Kidney epithelial cell (primary cell): Measurements from ENCODE around the gene MRPL3. TPM values are rescaled to one million over a fixed set of nuclear protein-coding genes. Genes with fewer than 3 reads are reported as not detected.

Experiments used
- DNase-seq: peaks from one replicate; pipeline ENCODE4 v3.0.0-alpha.2; 2010; ENCODE audit warnings: low read depth
- H3K27me3 ChIP-seq: 2 replicates; pipeline ENCODE4 v1.6.0; 2011; ENCODE audit warnings: low read length; ENCODE audit not compliant: control insufficient read depth, insufficient read depth
- H3K36me3 ChIP-seq: 2 replicates; pipeline ENCODE4 v1.5.1; 2011; ENCODE audit warnings: low read length; ENCODE audit not compliant: control insufficient read depth, insufficient read depth
- H3K4me3 ChIP-seq: 2 replicates; pipeline ENCODE4 v1.5.1; 2011; ENCODE audit warnings: low read depth, mild to moderate bottlenecking, control low read depth, low read length
- CTCF ChIP-seq: IDR thresholded peaks from 2 replicates; pipeline ENCODE4 v1.5.1; 2011; ENCODE audit warnings: mild to moderate bottlenecking, moderate library complexity, low read length, control low read depth, inconsistent platforms; ENCODE audit not compliant: insufficient read depth, poor library complexity, severe bottlenecking
- total RNA-seq: library from RNA; depleted of rRNA; stranded (reverse); fragments of >200 nt; gene quantifications from 2 replicates; pipeline ENCODE4 v1.2.3, GENCODE V29; 2015

The MRPL3 gene
- total RNA-seq, 1 donor from 2014 or later = 132 TPM

- TF ChIP-seq CTCF = no peak
- no peak for DNase-seq
- no peaks in the 10 kb centered on the region for H3K27me3 ChIP-seq
- H3K36me3 ChIP-seq = no peaks in the 10 kb centered on the region
- no peak overlapping the region for H3K4me3 ChIP-seq
Observed at GRCh38 chr3:131538968-131539367, 36.2 kb upstream of the MRPL3 start.

DNA sequence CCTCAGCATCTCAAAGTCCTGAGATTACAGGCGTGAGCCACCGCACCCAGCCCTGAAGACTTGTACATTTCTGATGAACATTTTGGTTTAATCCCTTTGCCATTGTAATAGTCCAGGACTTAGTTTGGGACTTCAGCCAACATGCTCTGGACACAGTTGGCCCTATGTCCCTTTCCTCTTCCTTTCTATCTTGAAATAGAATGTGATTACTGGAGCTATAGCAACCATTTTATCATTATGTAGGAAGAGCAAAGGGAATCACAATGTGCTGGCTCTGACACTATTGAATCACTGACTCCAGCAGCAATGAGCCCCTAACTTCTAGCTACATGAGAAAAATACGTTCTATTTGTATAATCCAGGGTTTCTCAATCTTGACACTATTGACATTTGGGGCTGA, 34.8 kb upstream of the MRPL3 start:
- DNase-seq = no peak
- no peaks in the 10 kb centered on the region for H3K27me3 ChIP-seq
- H3K36me3 ChIP-seq = no peaks in the 10 kb centered on the region
- no peak overlapping the region for H3K4me3 ChIP-seq
- TF ChIP-seq CTCF = no peak

DNA sequence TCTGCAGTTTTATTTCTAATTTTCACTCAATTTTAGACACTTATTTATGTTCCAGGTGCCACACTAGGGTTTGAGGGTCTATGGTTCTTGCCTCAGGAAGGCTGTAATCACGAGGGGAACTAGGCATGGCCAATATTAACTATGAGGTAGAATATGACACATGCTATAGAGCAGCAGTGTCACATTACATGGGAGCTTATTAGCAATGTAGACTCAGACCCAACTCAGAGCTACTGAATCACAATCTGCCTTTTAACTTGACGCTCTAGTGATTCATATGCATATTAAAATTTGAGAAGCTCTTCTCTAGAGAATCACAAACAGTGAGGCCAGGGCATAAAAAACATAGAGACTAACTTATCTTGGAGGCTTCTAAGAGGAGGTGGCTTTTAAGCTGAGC, 32.8 kb upstream of the MRPL3 start:
- TF ChIP-seq CTCF = no peak
- Histone ChIP-seq H3K27me3 (no peaks in the 10 kb centered on the region), H3K4me3 (no peak overlapping the region), H3K36me3 (no peaks in the 10 kb centered on the region)
- DNase-seq = no peak

DNA sequence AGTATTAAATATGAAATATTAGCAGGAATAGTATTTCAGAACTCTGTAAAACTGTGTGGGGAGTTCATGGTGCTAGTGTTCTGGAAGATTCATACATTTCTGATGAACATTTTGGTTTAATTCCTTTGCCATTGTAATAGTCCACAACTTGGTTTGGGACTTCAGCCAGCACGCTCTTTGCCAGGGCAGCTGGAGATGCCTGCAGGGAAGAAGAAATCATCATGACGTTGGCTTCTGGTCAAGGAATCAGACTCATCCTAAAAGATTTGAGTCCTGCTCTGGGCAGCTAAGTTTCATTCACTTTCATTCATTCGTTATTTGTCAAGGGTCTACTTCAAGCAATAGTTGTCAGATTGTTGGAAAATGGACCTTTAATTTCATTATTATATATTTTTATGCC, 32.4 kb upstream of the MRPL3 start:
- no peak for TF ChIP-seq CTCF
- DNase-seq = no peak
- Histone ChIP-seq H3K36me3 (no peaks in the 10 kb centered on the region), H3K4me3 (no peak overlapping the region), H3K27me3 (no peaks in the 10 kb centered on the region)

DNA sequence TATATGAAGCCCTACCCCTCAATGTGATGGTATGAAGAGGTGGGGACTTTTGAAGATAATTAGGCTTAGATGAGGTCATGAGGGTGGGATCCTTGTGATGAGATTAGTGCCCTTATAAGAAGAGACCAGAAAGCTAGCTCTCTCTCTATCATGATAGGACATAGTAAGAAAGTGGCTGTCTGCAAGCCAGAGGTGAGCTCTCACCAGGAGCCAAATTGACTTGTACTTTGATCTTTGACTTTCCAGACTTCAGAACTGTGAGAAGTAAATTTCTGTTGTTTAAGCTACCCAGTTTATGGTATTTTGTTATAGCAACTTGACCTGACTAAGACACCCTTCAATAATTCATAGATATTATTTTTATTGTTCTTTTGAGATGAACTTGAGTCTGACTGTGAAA, 29.9 kb upstream of the MRPL3 start:
- no peak for DNase-seq

More for the DNA sequence above, 29.9 kb upstream of the MRPL3 start:
- H3K36me3 ChIP-seq = no peaks in the 10 kb centered on the region
- H3K4me3 ChIP-seq = no peak overlapping the region
- TF ChIP-seq CTCF = no peak
- H3K27me3 ChIP-seq = no peaks in the 10 kb centered on the region
